Measurements from ENCODE around the gene ACBD6. TPM values are rescaled to one million over a fixed set of nuclear protein-coding genes. Genes with fewer than 3 reads are reported as not detected.
A peak's percentile ranks its signal among the peaks of the same experiment; 100 is the strongest.

ACBD6 gene
- total and polyA plus RNA-seq, 12 donors, result 16.2 to 30.0 (median 21.0) TPM

GRCh38 chr1:180272395-180272794 lies 230.0 kb downstream of the ACBD6 start:
- ATAC-seq, result no peak
- Histone ChIP-seq H3K27ac (no peak overlapping the region), H3K9me3 (no peaks in the 10 kb centered on the region), H3K27me3 (no peaks in the 10 kb centered on the region), H3K4me3 (no peak overlapping the region), H3K36me3 (peaks cover 0 to 18% (median 7%) of the 10 kb centered on the region in 9 donors), H3K4me1 (peaks cover 0 to 28% (median 0%) of the 10 kb centered on the region in 9 donors)
- DNase-seq, result no peak
- 95 to 97% methylated on average over 4 of the region's 4 CpGs for WGBS, 2 donors
- intact Hi-C loops (cut with DNase I), result no loop called here
- TF ChIP-seq CTCF (IDR thresholded peaks at IDR 0.05), result no peak

GRCh38 chr1:180271272-180272255 lies 230.8 kb downstream of the ACBD6 start:
- DNase-seq, result no peak
- Histone ChIP-seq H3K9me3 (no peaks in the 10 kb centered on the region), H3K36me3 (peaks cover 0 to 18% (median 7%) of the 10 kb centered on the region in 9 donors), H3K27ac (no peak overlapping the region), H3K4me3 (no peak overlapping the region), H3K27me3 (no peaks in the 10 kb centered on the region), H3K4me1 (peaks cover 0 to 22% (median 0%) of the 10 kb centered on the region in 9 donors)
- WGBS, 2 donors, result 76 to 78% methylated on average over 23 of the region's 23 CpGs
- peak in 4 of 8 donors; percentile 12 to 52 (median 39) for ATAC-seq
- intact Hi-C loops (cut with DNase I), result no loop called here
- no peak for TF ChIP-seq CTCF (IDR thresholded peaks at IDR 0.05)

GRCh38 chr1:180270530-180271271 lies 231.7 kb downstream of the ACBD6 start:
- intact Hi-C loops (cut with DNase I), result no loop called here
- H3K27me3 ChIP-seq, result peaks cover 0 to 6% (median 0%) of the 10 kb centered on the region in 7 donors
- WGBS, 2 donors, result 70 to 74% methylated on average over 8 of the region's 8 CpGs
- H3K36me3 ChIP-seq, result peaks cover 0 to 18% (median 7%) of the 10 kb centered on the region in 9 donors
- DNase-seq, result no peak
- H3K27ac ChIP-seq, result peak overlapping the region in 1 of 10 donors; percentile 44
- peaks cover 0 to 19% (median 0%) of the 10 kb centered on the region in 9 donors for H3K4me1 ChIP-seq
- TF ChIP-seq CTCF (IDR thresholded peaks at IDR 0.05), result no peak
- ATAC-seq, result no peak
- no peak overlapping the region for H3K4me3 ChIP-seq
- no peaks in the 10 kb centered on the region for H3K9me3 ChIP-seq
